Measurements from ENCODE around the gene FSTL4. TPM values are rescaled to one million over a fixed set of nuclear protein-coding genes. Genes with fewer than 3 reads are reported as not detected.

Gene FSTL4
- total RNA-seq, 2 donors from 2014 or later = 4.4 to 5.5 TPM

- H3K4me3 Mint-ChIP-seq = no peak overlapping the region
- H3K9me3 Mint-ChIP-seq = no peaks in the 10 kb centered on the region
- Histone ChIP-seq H3K36me3 (ENCODE audit: control insufficient read depth, insufficient read depth, low read length) (no peaks in the 10 kb centered on the region), H3K9me3 (ENCODE audit: control insufficient read depth, low read length) (no peaks in the 10 kb centered on the region), H3K4me3 (ENCODE audit: low read length) (no peak overlapping the region), H3K27ac (ENCODE audit: low read depth, low read length) (no peak overlapping the region), H3K27me3 (ENCODE audit: control insufficient read depth, insufficient read depth, low read length, poor library complexity, severe bottlenecking) (no peaks in the 10 kb centered on the region), H3K9ac (ENCODE audit: extremely low read depth, low read length, poor library complexity, severe bottlenecking) (no peak overlapping the region), H3K4me1 (ENCODE audit: control insufficient read depth, insufficient read depth, low read length) (no peaks in the 10 kb centered on the region)
- H3K36me3 Mint-ChIP-seq (ENCODE audit: low read depth) = no peaks in the 10 kb centered on the region
- DNase-seq = no peak
- TF ChIP-seq CTCF (conservative IDR thresholded peaks at IDR 0.05) = no peak
- H3K27me3 Mint-ChIP-seq (ENCODE audit: insufficient read depth) = peaks cover 2% of the 10 kb centered on the region
- H3K27ac Mint-ChIP-seq = no peak overlapping the region
- WGBS, 2 experiments (ENCODE audit: insufficient coverage in 1 of 2, insufficient read length in 1 of 2) = 77 to 100% methylated on average over 1 to 2 of the region's 2 CpGs
- peaks cover 5% of the 10 kb centered on the region for H3K4me1 Mint-ChIP-seq
These were observed 308.2 kb downstream of the FSTL4 start for GRCh38 chr5:133304178-133304577.

GRCh38 chr5:133303298-133303697, 309.0 kb downstream of the FSTL4 start:
- TF ChIP-seq CTCF (conservative IDR thresholded peaks at IDR 0.05) = no peak
- Mint-ChIP-seq H3K27ac (no peak overlapping the region), H3K4me1 (peaks cover 5% of the 10 kb centered on the region), H3K27me3 (ENCODE audit: insufficient read depth) (peaks cover under 1% of the 10 kb centered on the region), H3K9me3 (no peaks in the 10 kb centered on the region), H3K36me3 (ENCODE audit: low read depth) (no peaks in the 10 kb centered on the region), H3K4me3 (no peak overlapping the region)
- no peaks in the 10 kb centered on the region for H3K36me3 ChIP-seq (ENCODE audit: control insufficient read depth, insufficient read depth, low read length)
- no peak for DNase-seq
- no peaks in the 10 kb centered on the region for H3K27me3 ChIP-seq (ENCODE audit: control insufficient read depth, insufficient read depth, low read length, poor library complexity, severe bottlenecking)
- no peaks in the 10 kb centered on the region for H3K4me1 ChIP-seq (ENCODE audit: control insufficient read depth, insufficient read depth, low read length)
- no peak overlapping the region for H3K4me3 ChIP-seq (ENCODE audit: low read length)
- H3K27ac ChIP-seq (ENCODE audit: low read depth, low read length) = no peak overlapping the region
- no peaks in the 10 kb centered on the region for H3K9me3 ChIP-seq (ENCODE audit: control insufficient read depth, low read length)
- H3K9ac ChIP-seq (ENCODE audit: extremely low read depth, low read length, poor library complexity, severe bottlenecking) = no peak overlapping the region
- WGBS, 2 experiments (ENCODE audit: insufficient coverage in 1 of 2, insufficient read length in 1 of 2) = 88% methylated on average over 2 of the region's 2 CpGs; no CpG with 5 or more reads in 1 of the 2 experiments

GRCh38 chr5:133299728-133300127, 312.6 kb downstream of the FSTL4 start:
- no peak overlapping the region for H3K4me3 Mint-ChIP-seq
- no peak overlapping the region for H3K27ac Mint-ChIP-seq
- Histone ChIP-seq H3K27me3 (ENCODE audit: control insufficient read depth, insufficient read depth, low read length, poor library complexity, severe bottlenecking) (no peaks in the 10 kb centered on the region), H3K4me3 (ENCODE audit: low read length) (no peak overlapping the region), H3K4me1 (ENCODE audit: control insufficient read depth, insufficient read depth, low read length) (no peaks in the 10 kb centered on the region), H3K9me3 (ENCODE audit: control insufficient read depth, low read length) (no peaks in the 10 kb centered on the region), H3K9ac (ENCODE audit: extremely low read depth, low read length, poor library complexity, severe bottlenecking) (no peak overlapping the region), H3K36me3 (ENCODE audit: control insufficient read depth, insufficient read depth, low read length) (no peaks in the 10 kb centered on the region), H3K27ac (ENCODE audit: low read depth, low read length) (no peak overlapping the region)
- 89 to 92% methylated on average over 3 of the region's 3 CpGs for WGBS, 2 experiments (ENCODE audit: insufficient coverage in 1 of 2, insufficient read length in 1 of 2)
- H3K9me3 Mint-ChIP-seq = no peaks in the 10 kb centered on the region
- H3K36me3 Mint-ChIP-seq (ENCODE audit: low read depth) = no peaks in the 10 kb centered on the region
- TF ChIP-seq CTCF (conservative IDR thresholded peaks at IDR 0.05) = no peak
- peaks cover 3% of the 10 kb centered on the region for H3K4me1 Mint-ChIP-seq
- no peak for DNase-seq
- no peaks in the 10 kb centered on the region for H3K27me3 Mint-ChIP-seq (ENCODE audit: insufficient read depth)
